GM12892 (cell line): Measurements from ENCODE around the gene ANKS1B.
"Not testable (repeated sequence)": the region's sequence is repeated elsewhere in the genome, so short reads cannot be mapped to it uniquely, and the experiment has no call there.

Experiments used
- DNase-seq: peaks from one replicate; pipeline ENCODE4 v3.0.0; 2011; ENCODE audit not compliant: insufficient read length
- FAIRE-seq: peaks from 2 replicates; lab custom pipeline; 2011; peaks lifted over from hg19 to GRCh38; lab: Jason Lieb, UNC
- POLR2A ChIP-seq: IDR thresholded peaks from 2 replicates; pipeline ENCODE4 v1.6.1; 2011; ENCODE audit warnings: low read depth, low read length, control low read depth
- POLR2AphosphoS5 ChIP-seq: IDR thresholded peaks from 2 replicates; pipeline ENCODE4 v1.6.1; 2011; ENCODE audit warnings: low read depth, low read length, control low read depth
- TAF1 ChIP-seq: IDR thresholded peaks from 2 replicates; pipeline ENCODE4 v1.6.1; 2011; ENCODE audit warnings: low read depth, mild to moderate bottlenecking, control low read depth, low read length, borderline replicate concordance

Gene ANKS1B

DNA sequence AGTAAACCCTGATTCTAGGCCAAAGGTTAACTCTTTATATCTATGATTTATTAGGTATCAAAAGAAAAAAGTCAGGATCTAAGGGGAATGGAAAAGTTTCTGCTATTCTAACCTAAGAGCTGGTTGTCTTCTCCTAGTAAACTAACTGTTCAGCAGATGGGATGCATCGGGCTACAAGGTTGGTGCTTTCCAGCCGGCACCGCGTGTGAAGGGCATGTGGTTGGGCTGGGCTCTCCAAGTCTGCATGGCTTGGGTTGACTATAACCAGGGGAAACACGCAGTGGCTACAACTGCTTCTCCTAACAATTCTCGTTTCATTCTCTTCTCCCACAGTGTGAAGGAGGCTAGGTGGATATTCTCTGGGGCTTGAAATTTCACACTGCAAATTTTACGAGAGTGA lies 985.2 kb downstream of the ANKS1B start:
- DNase-seq (no peak), FAIRE-seq (no peak)
- TF ChIP-seq POLR2AphosphoS5, result no peak
- no peak for TF ChIP-seq TAF1
- no peak for TF ChIP-seq POLR2A

- no peak for TF ChIP-seq POLR2AphosphoS5
- no peak for TF ChIP-seq POLR2A
- TF ChIP-seq TAF1, result no peak
- FAIRE-seq (peak; percentile 46), DNase-seq (no peak)
These were observed 985.9 kb downstream of the ANKS1B start for GRCh38 chr12:98998697-98999299.

- FAIRE-seq (no peak), DNase-seq (no peak)
- no peak for TF ChIP-seq POLR2A
- no peak for TF ChIP-seq TAF1
- no peak for TF ChIP-seq POLR2AphosphoS5
These were observed 986.8 kb downstream of the ANKS1B start for GRCh38 chr12:98997899-98998298.

DNA sequence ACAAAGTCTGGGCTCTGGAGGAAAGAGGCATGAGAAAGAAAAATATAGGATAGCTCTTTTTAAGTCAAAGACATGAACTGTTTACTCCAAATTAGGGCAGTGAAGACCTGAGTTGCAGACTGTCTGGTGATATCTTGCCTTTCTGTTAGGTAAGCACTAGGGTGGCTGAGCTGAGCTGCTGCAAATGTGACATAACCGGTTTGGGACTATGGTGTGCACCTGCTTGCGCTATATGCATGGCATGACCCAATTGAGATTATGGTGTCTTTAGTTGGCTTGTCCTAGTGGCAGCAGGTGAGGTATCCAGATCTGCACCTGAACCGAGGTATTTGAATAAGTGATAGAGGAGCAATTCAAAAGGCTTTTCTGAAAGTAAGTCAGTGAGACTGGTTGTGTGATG lies 994.1 kb downstream of the ANKS1B start:
- FAIRE-seq (no peak), DNase-seq (no peak)
- TF ChIP-seq POLR2A (no peak), POLR2AphosphoS5 (no peak), TAF1 (no peak)

GRCh38 chr12:98985156-98985555 lies 999.6 kb downstream of the ANKS1B start:
- TF ChIP-seq POLR2A (no peak), POLR2AphosphoS5 (no peak)
- no peak for FAIRE-seq
- no peak for DNase-seq

DNA sequence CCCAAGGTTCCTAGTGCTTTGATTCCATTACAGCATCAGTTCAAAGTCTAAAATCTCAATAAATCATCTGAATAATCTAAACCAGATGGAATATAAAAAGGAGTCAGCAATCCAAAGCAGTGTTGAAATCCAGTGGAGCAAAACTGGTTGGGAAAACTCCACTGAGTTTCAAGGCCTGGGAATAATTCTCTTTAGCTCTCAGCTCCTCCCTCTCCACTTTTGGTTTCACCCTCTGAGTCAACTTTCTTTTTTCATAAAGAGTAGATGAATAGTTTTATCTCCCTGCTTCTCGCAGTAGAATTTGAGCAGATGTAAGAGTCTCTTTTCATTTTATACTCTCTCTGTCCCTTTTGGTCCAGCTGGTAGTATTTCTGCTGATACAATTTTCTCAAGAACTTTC lies 1001.1 kb downstream of the ANKS1B start:
- DNase-seq (no peak), FAIRE-seq (no peak)
- no peak for TF ChIP-seq POLR2A
- TF ChIP-seq TAF1, result no peak
- TF ChIP-seq POLR2AphosphoS5, result no peak

DNA sequence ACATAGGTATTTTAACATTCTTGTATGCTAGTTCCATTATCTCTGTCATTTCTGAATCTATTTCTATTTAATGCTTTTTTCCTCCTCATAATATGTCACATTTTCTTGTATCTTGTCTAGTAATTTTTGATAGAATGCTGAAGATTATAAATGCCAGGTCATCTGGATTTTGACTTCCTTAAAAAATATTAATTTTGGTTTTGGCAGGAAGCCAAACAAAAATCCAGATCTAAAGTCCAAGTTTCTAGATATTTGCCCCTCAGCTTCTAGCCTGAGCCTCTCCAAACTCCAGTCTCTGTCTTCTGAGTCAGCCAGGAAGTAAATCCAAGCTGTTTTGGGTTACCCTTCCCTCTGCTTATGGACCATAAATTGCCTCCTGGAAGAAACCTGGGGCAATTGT lies 1004.2 kb downstream of the ANKS1B start:
- FAIRE-seq (no peak), DNase-seq (no peak)
- TF ChIP-seq TAF1, result no peak
- TF ChIP-seq POLR2A, result no peak
- no peak for TF ChIP-seq POLR2AphosphoS5

- DNase-seq (no peak), FAIRE-seq (no peak)
- TF ChIP-seq POLR2AphosphoS5 (no peak), TAF1 (no peak), POLR2A (no peak)
These were observed 1007.5 kb downstream of the ANKS1B start for GRCh38 chr12:98977186-98977585.

DNA sequence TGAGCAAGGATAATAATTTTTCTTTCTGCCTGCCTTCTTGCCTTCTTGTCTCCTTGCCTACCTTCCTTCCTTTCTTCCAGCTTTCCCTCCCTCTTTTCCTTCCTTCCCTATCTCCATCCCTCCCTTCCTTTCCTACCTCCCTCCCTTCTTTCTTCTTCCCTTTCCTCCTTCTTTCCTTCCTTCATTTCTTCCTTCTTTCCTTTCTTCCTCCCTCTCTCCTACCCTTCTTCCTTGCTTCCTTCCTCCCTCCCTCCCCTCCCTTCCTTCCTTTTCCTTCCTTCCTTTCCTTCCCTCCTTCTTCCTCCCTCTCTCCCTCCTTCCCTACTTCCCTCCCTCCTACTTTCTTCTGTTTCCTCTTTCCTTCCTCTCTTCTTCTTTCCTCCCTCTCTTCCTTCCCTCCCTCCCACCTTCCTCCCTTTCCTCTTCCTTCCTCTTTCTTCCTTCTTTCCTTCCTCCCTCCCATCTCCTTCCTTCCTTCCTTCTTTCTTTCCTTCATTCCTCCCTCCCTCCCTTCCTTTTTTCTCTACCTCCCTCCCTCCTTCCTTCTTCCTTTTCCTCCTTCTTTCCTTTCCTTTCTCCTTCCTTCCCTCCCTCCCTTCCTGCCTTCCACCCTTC lies 1009.9 kb downstream of the ANKS1B start:
- FAIRE-seq (no peak), DNase-seq (no peak)
- TF ChIP-seq POLR2A (no peak), POLR2AphosphoS5 (no peak), TAF1 (no peak)

DNA sequence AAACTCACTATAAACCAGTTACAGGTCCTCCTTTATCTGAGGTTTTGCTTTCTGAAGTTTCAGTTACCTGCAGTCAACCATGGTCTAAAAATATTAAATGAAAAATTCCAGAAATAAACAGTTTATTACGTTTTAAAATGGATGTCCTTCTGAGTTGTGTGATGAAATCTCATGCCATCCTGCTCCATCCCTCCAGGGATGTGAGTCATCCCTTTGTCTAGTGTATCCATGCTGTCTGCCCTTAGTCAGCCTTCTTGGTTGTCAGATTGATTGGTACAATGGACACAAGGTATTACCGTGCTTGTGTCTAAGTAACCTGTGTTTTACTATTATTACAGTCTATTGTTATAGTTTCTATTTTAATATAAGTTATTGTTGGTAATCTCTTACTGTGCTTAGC lies 1011.3 kb downstream of the ANKS1B start:
- DNase-seq, result no peak
- TF ChIP-seq POLR2AphosphoS5 (no peak), TAF1 (no peak), POLR2A (no peak)

GRCh38 chr12:98970950-98971349 lies 1013.8 kb downstream of the ANKS1B start:
- no peak for TF ChIP-seq POLR2A
- TF ChIP-seq POLR2AphosphoS5, result no peak
- DNase-seq (no peak), FAIRE-seq (no peak)

More for the DNA sequence above, 1011.3 kb downstream of the ANKS1B start:
- no peak for FAIRE-seq

DNA sequence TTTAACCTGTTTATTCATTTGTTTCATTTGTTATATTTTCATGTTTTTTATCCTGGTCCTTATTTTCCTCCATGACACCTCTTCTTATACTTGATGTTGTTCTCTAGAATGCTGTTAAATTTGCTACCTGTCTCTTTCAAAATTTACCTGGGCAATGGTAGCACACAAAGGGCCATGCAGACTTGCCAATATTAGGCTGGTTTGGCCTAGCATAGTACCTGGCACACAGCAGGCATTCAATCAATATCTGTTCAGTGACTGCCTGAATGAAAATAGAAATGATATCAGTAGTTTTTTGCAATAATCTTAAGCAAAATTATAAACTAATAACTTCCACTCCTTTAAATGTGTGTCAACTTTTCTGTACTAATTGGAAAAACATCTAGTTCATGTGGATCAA lies 1014.5 kb downstream of the ANKS1B start:
- no peak for FAIRE-seq
- no peak for DNase-seq

DNA sequence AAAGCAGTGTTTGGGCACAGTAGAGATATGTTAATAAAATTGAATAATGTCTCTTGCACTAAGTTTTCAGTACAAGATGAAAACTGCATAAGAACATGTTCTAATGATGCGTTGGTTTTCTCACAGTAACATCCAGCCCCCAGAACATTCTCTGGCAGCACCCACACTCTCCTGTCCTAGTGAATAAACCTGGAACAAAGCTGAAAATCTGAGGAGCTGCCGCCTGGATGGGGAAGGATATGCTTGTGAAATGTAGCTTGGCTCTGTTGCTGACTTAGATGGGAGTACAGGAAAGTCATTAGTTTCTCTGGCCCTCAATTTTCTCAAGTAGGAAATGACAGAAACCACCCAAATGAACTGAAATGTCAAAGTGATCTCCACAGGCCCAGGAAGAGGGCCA lies 1015.8 kb downstream of the ANKS1B start:
- DNase-seq (no peak), FAIRE-seq (no peak)
- no peak for TF ChIP-seq POLR2AphosphoS5
- TF ChIP-seq POLR2A, result no peak
- no peak for TF ChIP-seq TAF1

More for the DNA sequence above, 1014.5 kb downstream of the ANKS1B start:
- TF ChIP-seq POLR2A (no peak), TAF1 (no peak), POLR2AphosphoS5 (no peak)

DNA sequence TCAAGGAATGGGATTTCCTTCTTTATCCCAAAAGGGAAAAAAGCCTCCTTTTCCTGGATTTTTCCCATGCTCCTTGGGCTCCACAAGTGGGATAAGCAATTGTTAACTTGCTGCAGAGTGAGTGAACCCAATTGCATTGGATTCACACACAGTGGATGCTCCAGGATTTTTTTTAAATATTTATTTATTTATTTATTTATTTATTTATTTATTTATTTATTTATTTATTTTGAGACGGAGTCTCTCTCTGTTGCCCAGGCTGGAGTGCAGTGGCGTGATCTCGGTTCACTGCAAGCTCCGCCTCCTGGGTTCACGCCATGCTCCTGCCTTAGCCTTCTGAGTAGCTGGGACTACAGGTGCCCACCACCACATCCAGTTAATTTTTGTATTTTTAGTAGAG lies 1027.6 kb downstream of the ANKS1B start:
- not testable (repeated sequence) for DNase-seq, FAIRE-seq
